ENCODE results near the gene CILP2. TPM values are rescaled to one million over a fixed set of nuclear protein-coding genes. Genes with fewer than 3 reads are reported as not detected.

Gene CILP2
- total and polyA plus RNA-seq, 8 donors = under 0.01 to 1.4 (median 0.39) TPM; not detected in 4

GRCh38 chr19:19546751-19547162 lies 8.7 kb downstream of the CILP2 start:
- 23 to 70% (median 34%) methylated on average over 5 to 19 of the region's 19 CpGs for WGBS, 5 donors
- Histone ChIP-seq H3K4me1 (peaks cover 0 to 12% (median 6%) of the 10 kb centered on the region in 4 donors), H3K27ac (no peak overlapping the region), H3K4me3 (no peak overlapping the region), H3K9me3 (no peaks in the 10 kb centered on the region), H3K36me3 (no peaks in the 10 kb centered on the region), H3K27me3 (peaks cover 2 to 89% (median 20%) of the 10 kb centered on the region in 3 donors)
- TF ChIP-seq POLR2A (IDR thresholded peaks at IDR 0.05) (no peak), CTCF (IDR thresholded peaks at IDR 0.05) (no peak), EP300 (IDR thresholded peaks at IDR 0.05) (no peak), POLR2AphosphoS5 (IDR thresholded peaks at IDR 0.05) (no peak)
- DNase-seq = no peak
- intact Hi-C loops (cut with DNase I; ENCODE audit: low total_unique reads) = no loop called here

GRCh38 chr19:19547674-19548336 lies 9.7 kb downstream of the CILP2 start:
- Histone ChIP-seq H3K36me3 (no peaks in the 10 kb centered on the region), H3K9me3 (no peaks in the 10 kb centered on the region), H3K27ac (no peak overlapping the region), H3K4me1 (peaks cover 0 to 9% (median 5%) of the 10 kb centered on the region in 4 donors), H3K27me3 (peaks cover 0 to 79% (median 13%) of the 10 kb centered on the region in 3 donors), H3K4me3 (no peak overlapping the region)
- 47 to 68% (median 56%) methylated on average over 5 to 15 of the region's 15 CpGs for WGBS, 5 donors
- no peak for DNase-seq
- intact Hi-C loops (cut with DNase I; ENCODE audit: low total_unique reads) = no loop called here
- TF ChIP-seq POLR2AphosphoS5 (IDR thresholded peaks at IDR 0.05) (no peak), POLR2A (IDR thresholded peaks at IDR 0.05) (no peak), CTCF (IDR thresholded peaks at IDR 0.05) (no peak), EP300 (IDR thresholded peaks at IDR 0.05) (no peak)

- DNase-seq = no peak
- Histone ChIP-seq H3K9me3 (no peaks in the 10 kb centered on the region), H3K27ac (no peak overlapping the region), H3K4me1 (peaks cover 0 to 11% (median 5%) of the 10 kb centered on the region in 4 donors), H3K4me3 (no peak overlapping the region), H3K36me3 (no peaks in the 10 kb centered on the region), H3K27me3 (peaks cover 0 to 65% (median 13%) of the 10 kb centered on the region in 3 donors)
- TF ChIP-seq POLR2A (IDR thresholded peaks at IDR 0.05) = no peak
- TF ChIP-seq POLR2AphosphoS5 (IDR thresholded peaks at IDR 0.05) = no peak
- TF ChIP-seq CTCF (IDR thresholded peaks at IDR 0.05) = no peak
- no peak for TF ChIP-seq EP300 (IDR thresholded peaks at IDR 0.05)
- intact Hi-C loops (cut with DNase I; ENCODE audit: low total_unique reads) = no loop called here
- 59 to 70% (median 65%) methylated on average over 13 of the region's 13 CpGs for WGBS, 5 donors
Observed at GRCh38 chr19:19548915-19549759, 11.1 kb downstream of the CILP2 start.

GRCh38 chr19:19549804-19550464 lies 11.9 kb downstream of the CILP2 start:
- H3K9me3 ChIP-seq = no peaks in the 10 kb centered on the region
- peaks cover 0 to 63% (median 13%) of the 10 kb centered on the region in 3 donors for H3K27me3 ChIP-seq
- DNase-seq = peak in 1 of 2 donors; percentile 12
- intact Hi-C loops (cut with DNase I; ENCODE audit: low total_unique reads) = no loop called here
- WGBS, 5 donors = 69 to 79% (median 69%) methylated on average over 18 to 23 of the region's 23 CpGs
- peaks cover 0 to 15% (median 5%) of the 10 kb centered on the region in 4 donors for H3K4me1 ChIP-seq
- no peaks in the 10 kb centered on the region for H3K36me3 ChIP-seq
- H3K27ac ChIP-seq = no peak overlapping the region
- H3K4me3 ChIP-seq = no peak overlapping the region
- no peak for TF ChIP-seq POLR2A (IDR thresholded peaks at IDR 0.05)
- TF ChIP-seq CTCF (IDR thresholded peaks at IDR 0.05) = no peak
- no peak for TF ChIP-seq EP300 (IDR thresholded peaks at IDR 0.05)
- TF ChIP-seq POLR2AphosphoS5 (IDR thresholded peaks at IDR 0.05) = no peak

Measured in stomach (tissue), 9 donors.